CD4-positive, alpha-beta T cell treated with Interleukin-12 subunit alpha and Interleukin-12 subunit beta, for 1 hour (primary cell): ENCODE data around the gene OR52R1.
"Not testable (repeated sequence)": the region's sequence is repeated elsewhere in the genome, so short reads cannot be mapped to it uniquely, and the experiment has no call there.

ENCODE experiments used
- DNase-seq: peaks from one replicate; pipeline ENCODE4 v3.0.0-alpha.2; 2020

OR52R1 gene

DNA sequence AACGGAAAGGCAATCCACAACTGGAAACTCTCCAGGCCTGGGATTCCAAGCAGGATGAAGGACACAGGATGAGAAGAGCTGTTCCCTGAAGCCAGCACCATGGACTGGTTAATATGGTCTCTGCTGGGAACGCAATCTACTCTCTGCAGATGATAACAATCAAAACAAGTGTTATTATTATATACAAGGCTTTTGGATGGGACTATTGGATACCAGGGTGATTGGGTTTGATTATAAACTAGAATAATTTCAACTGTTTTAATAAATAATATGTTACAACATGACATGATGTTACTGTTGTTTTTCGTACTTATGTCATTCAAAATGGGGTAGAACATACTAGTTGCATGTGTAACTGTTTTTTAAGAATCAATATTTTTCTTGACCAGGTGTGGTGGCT, at the start of gene OR52R1:
OR52R1 (minus strand) TSS at position 101 of the 400 bp plus-strand sequence; CDS start at position 101, 0 bp downstream.
- DNase-seq: no peak

GRCh38 chr11:4851033-4851432, 46.9 kb upstream of the OR52R1 start:
- DNase-seq: no peak

DNA sequence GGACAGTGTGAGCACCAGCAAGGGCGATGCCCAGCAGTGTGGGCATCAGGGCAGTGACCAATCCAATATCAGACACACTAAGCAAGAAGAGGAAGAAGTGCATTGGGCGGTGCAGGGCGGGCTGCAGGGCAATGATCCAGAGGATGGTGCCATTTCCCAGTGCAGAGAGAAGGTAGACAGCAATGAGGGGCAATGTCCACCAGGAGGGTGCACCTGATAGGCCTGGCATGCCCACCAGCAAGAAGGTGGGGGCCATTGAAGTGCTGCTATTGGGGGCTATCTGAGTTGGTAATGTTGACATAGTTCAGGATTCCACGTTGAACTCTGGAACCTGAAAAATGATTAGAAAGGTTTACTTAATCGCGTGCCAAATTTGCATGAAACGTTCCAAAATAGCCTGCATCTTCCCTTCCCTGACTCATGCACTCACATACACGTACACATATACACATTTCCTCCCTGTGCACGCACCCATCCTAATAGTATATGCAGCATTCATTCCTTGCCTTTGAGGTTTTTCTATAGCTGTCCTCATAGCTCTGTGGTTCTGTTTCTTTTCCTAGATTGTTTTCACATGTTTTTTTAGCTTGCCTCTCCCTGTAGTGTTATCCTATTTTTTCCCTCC, 44.8 kb upstream of the OR52R1 start, which contains the start of gene OR51S1:
OR51S1 (minus strand) TSS at position 301 of the 625 bp plus-strand sequence; CDS start at position 301, 0 bp downstream.
- no peak for DNase-seq

- DNase-seq: no peak
These were observed 35.8 kb upstream of the OR52R1 start for GRCh38 chr11:4839851-4840549.

- DNase-seq: no peak
These were observed 26.7 kb upstream of the OR52R1 start for GRCh38 chr11:4830909-4831308.

DNA sequence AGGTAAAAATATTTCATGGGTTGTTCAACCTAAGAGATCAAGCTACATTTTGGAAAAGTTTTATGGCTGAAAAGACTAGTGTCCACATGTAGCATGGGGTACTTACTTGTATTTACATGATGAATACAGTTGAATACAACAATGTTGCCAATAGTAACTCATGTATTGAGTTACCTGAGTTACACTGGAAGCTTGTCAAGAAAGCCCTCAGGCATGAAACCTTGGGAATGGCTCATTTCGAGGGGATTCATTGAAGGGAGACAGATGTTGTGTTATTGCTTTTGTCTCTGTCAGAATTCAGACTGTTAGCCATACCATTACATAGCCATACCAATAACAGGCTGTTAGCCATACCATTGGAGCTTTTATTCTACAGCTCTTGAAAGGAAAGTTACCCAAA, 26.2 kb upstream of the OR52R1 start:
- DNase-seq: no peak

GRCh38 chr11:4826425-4826824, 22.2 kb upstream of the OR52R1 start:
- DNase-seq: no peak

- no peak for DNase-seq
These were observed 21.0 kb upstream of the OR52R1 start for GRCh38 chr11:4825132-4825531.

GRCh38 chr11:4821021-4821420, 16.8 kb upstream of the OR52R1 start, which contains the start of gene OR51F2:
TSS of gene OR51F2 (plus strand) at chr11:4821321. CDS start at chr11:4821422, 101 bp downstream.
- DNase-seq: no peak

DNA sequence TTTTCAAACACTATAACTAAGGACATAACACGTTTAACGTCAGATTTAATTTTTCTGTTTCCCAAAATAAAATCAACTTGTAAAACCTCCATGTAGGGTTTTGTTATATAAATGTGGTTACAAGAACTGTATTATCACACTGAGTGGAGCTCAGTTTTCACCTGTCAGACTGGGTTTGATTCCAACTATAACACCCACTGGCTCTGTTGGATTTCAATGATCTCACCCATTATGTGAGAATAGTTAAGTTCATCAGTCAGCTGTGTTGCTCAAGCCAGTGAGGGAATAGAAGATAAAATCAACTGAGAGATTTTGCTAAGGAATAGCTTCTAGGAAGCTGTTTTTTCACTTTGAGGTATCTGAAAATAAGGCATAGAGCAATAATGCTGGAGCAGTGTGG, 5.1 kb upstream of the OR52R1 start:
- no peak for DNase-seq

DNA sequence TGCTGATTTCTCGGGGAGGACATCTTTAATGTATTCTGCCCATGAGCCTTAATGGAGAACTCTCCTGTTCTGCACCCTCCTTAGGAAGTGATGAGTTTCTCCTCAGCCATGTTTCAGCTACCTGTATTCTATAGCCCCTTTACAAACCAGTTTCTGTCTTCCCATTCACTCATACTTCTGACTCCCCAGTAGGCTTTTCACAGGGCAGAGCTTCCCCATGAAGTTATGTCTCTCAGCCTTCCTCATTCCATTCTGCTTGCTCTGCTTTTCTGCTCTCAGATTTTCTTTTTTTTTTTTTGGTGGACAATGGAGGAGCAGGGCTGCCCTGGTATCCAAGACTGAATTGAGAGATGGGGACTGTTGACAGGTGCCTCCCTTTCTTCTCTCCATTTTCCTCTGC, 4.3 kb upstream of the OR52R1 start:
- no peak for DNase-seq

DNA sequence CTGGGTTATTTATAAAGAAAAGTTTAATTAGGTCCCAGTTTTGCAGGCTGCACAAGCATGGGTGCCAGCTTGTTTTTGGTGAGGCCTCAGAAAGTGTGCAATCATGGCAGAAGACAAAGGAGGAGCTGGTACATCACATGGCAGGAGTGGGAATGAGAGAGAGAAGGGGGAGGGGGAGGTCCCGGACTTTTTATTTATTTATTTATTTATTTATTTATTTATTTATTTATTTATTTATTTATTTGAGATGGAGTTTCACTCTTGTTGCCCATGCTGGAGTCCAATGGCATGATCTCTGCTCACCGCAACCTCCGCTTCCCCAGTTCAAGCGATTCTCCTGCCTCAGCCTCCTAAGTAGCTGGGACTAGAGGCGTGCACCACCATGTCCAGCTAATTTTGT, 2.9 kb downstream of the OR52R1 start:
- not testable (repeated sequence) for DNase-seq

- no peak for DNase-seq
These were observed 5.6 kb downstream of the OR52R1 start for GRCh38 chr11:4798427-4799183.

- DNase-seq: no peak
These were observed 7.0 kb downstream of the OR52R1 start for GRCh38 chr11:4797206-4797605.

- no peak for DNase-seq
These were observed 21.7 kb downstream of the OR52R1 start for GRCh38 chr11:4782454-4782853.

DNA sequence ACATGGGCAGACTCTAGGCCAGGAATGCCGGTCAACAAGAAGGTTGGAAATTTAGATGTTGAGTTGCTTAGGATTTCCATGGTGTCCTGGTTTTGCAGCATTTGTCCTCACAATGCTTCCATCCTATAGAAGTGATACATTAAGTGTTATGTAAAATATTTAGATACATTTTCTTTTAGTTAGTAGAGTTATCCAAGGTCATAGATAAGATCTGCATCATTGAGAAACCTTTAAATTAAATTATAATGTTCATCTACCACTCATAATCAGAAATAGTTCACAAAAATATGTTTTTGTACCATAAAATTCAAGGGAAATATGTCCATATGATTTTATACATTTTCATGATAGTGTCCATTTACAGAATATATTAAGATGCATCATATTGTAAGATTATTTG, 34.3 kb downstream of the OR52R1 start, which contains the start of gene OR51F1:
OR51F1 (minus strand) TSS at position 101 of the 400 bp plus-strand sequence; CDS start at position 101, 0 bp downstream.
- DNase-seq: no peak

GRCh38 chr11:4768094-4768493, 36.1 kb downstream of the OR52R1 start:
- DNase-seq: no peak

DNA sequence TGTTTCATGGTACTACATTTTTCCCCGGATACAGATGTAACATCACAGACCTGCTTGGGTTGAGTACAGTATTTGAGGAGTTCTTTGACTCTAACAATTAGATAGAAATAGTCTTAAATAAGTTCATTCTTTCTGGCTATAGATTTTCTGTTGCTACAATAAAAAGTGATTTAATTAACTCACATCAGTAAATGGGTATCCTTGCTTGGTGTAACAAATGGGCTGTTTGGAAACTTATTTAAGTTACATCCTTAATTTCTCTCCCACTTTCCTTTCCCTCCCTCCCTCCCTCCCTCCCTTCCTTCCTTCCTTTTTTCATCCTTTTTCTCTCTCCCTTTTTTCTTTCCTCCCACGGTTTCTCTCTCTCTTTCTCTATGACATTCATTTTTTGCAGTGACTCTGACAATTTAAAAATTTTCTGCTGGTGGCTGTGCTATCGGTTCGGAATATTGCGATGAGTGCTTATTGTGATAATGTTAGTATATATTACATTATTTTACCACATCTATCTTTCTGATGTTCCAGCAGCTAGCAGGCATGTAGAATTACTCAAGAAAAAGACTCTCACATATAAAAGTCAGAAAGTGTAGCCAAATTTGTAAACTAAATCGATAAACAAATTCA, 37.6 kb downstream of the OR52R1 start:
- DNase-seq: no peak

GRCh38 chr11:4763096-4763495, 41.1 kb downstream of the OR52R1 start:
- DNase-seq: no peak
